ENCODE measurements around the gene HIGD1A. TPM values are rescaled to one million over a fixed set of nuclear protein-coding genes. Genes with fewer than 3 reads are reported as not detected.
A peak's percentile ranks its signal among the peaks of the same experiment; 100 is the strongest.

HIGD1A gene
- total and polyA plus RNA-seq, 2 of the 8 experiments (the other 6 are each of a cell fraction or from before 2014, with no cell fraction given) = 67.3 to 95.4 TPM

DNA sequence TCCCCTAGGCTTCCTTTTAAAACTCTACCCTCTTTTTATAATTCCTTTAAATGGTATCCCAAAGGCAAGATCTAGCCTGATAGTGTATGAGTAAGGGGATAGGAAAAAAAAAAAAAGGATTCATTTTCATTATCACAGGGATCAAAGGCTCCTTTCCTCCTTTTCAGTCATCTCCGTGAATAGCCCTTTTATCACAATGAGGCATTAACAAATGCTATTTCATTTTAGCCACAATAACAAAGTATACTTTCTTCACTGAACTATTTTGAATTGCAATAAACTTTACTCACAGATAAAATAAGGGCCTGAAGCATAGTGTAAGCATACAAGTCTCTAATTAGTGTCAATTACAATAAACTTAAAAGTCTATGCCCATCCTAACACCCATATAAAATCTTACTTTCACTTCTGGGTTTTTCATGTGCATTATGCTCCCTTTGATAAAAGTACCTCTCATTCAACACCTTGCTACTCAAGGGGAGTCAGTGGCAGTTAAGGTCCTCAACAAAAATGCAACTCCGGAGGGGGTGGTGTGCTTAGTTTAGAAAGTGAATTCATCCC is 8.6 kb downstream of the HIGD1A start:
- peaks cover 0 to 2% of the 10 kb centered on the region in 2 experiments for H4K20me1 ChIP-seq (replicated peaks in 1 of 2; ENCODE audit: control insufficient read depth in 1 of 2, insufficient read depth in 2 of 2, low read length in 2 of 2)
- no peak overlapping the region for H3K14ac ChIP-seq (ENCODE audit: insufficient read length)
- 83% methylated on average over 2 of the region's 2 CpGs; no CpG with 5 or more reads in 1 of the 2 experiments for WGBS, 2 experiments (ENCODE audit: extremely low coverage in 1 of 2, insufficient coverage in 1 of 2, insufficient read length in 1 of 2, insufficient replicate concordance in 2 of 2, low coverage in 1 of 2, low lambda C conversion rate in 2 of 2, missing lambda C conversion rate in 1 of 2)
- DNase-seq (ENCODE audit: low read depth in 1 of 2, low spot score in 2 of 2) (no peak), FAIRE-seq (no peak)
- POLR2A ChIA-PET (ENCODE audit: partially characterized antibody) = interaction anchor here (1.0 to 4.4 kb wide), 4 partner anchors 8 to 23 kb away, joined by 3 to 19 read pairs (median 3); partner anchors contain the start of gene HIGD1A
- H3K79me1 ChIP-seq (ENCODE audit: low read depth, low read length) = no peaks in the 10 kb centered on the region; the same call in 1 of the 2 replicates
- no peak overlapping the region for H2BK15ac ChIP-seq (ENCODE audit: low read length)
- H2AFZ ChIP-seq (ENCODE audit: low read length) = no peak overlapping the region
- H3K56ac ChIP-seq (replicated peaks; ENCODE audit: insufficient read length, low read depth, low read length) = no peak overlapping the region
- no peak overlapping the region for H2BK20ac ChIP-seq (ENCODE audit: low read length)
- no peak overlapping the region for H4K8ac ChIP-seq (ENCODE audit: extremely low read depth, insufficient read depth, low read length)
- H2BK120ac ChIP-seq (replicated peaks; ENCODE audit: low read depth, low read length) = no peak overlapping the region
- no peak overlapping the region for H3K9ac ChIP-seq (replicated peaks in 1 of 4; ENCODE audit: extremely low read depth in 1 of 4, low read depth in 3 of 4, low read length in 3 of 4)
- H3K36me3 ChIP-seq (ENCODE audit: control insufficient read depth in 2 of 4, insufficient read depth in 4 of 4, low read length in 3 of 4) = peaks cover 3 to 17% (median 9%) of the 10 kb centered on the region in 4 experiments; a peak in 5 of 8 replicates
- no peaks in the 10 kb centered on the region for H3K9me3 ChIP-seq (ENCODE audit: insufficient read depth in 2 of 2, low read depth in 1 of 2, low read length in 1 of 2)
- peak overlapping the region in 1 of 2 experiments; percentile 42; a peak in 1 of 4 replicates for H3K4me2 ChIP-seq (ENCODE audit: insufficient read depth in 1 of 2, low read depth in 2 of 2, low read length in 2 of 2)
- H4K91ac ChIP-seq (replicated peaks; ENCODE audit: insufficient read length, low read length) = no peak overlapping the region
- 0 out of 8 replicates have a peak overlapping the region, but pooled peaks of 1 of the 4 experiments have one; percentile 14 for H3K4me3 ChIP-seq (ENCODE audit: extremely low read depth in 1 of 4, insufficient read depth in 2 of 4, low read depth in 3 of 4, low read length in 4 of 4)
- H3K27ac ChIP-seq (ENCODE audit: low read depth, low read length) = no peak overlapping the region
- H3K23me2 ChIP-seq (ENCODE audit: low read depth, low read length) = no peaks in the 10 kb centered on the region
- H2AK5ac ChIP-seq (ENCODE audit: low read depth, low read length) = no peak overlapping the region
- no peak overlapping the region for H3K23ac ChIP-seq (ENCODE audit: insufficient read length)
- CTCF ChIA-PET (ENCODE audit: partially characterized antibody) = interaction anchor here (0.9 to 3.0 kb wide), 4 partner anchors 8 to 35 kb away, joined by 3 to 13 read pairs (median 4); no protein-coding TSS in a partner anchor
- H2BK5ac ChIP-seq (ENCODE audit: low read depth, low read length) = no peak overlapping the region
- no peak overlapping the region for H4K5ac ChIP-seq (ENCODE audit: insufficient read length, low read depth, low read length)
- H3K4me1 ChIP-seq (replicated peaks in 1 of 4; ENCODE audit: control insufficient read depth in 3 of 4, insufficient read depth in 4 of 4, low read length in 3 of 4) = peaks cover 0 to 14% (median 1%) of the 10 kb centered on the region in 4 experiments; a peak in 3 of 7 replicates
- no peak overlapping the region for H3K18ac ChIP-seq (ENCODE audit: extremely low read depth, low read length)
- H2BK12ac ChIP-seq (ENCODE audit: low read depth, low read length) = no peak overlapping the region
- H3K4ac ChIP-seq (replicated peaks; ENCODE audit: insufficient read length, low read depth, low read length) = no peak overlapping the region
- H3K79me2 ChIP-seq (ENCODE audit: control insufficient read depth in 1 of 2, insufficient read depth in 2 of 2, low read length in 2 of 2) = peaks cover 0 to 53% of the 10 kb centered on the region in 2 experiments; a peak in 2 of 4 replicates
- no peaks in the 10 kb centered on the region for H3K27me3 ChIP-seq (replicated peaks in 1 of 4; ENCODE audit: control insufficient read depth in 3 of 4, extremely low read depth in 1 of 4, insufficient read depth in 3 of 4, low read length in 3 of 4)
- TF ChIP-seq SP4 (IDR thresholded peaks at IDR 0.05; ENCODE audit: low read length) (no peak), ZNF274 (IDR thresholded peaks at IDR 0.05; ENCODE audit: borderline replicate concordance, extremely low read depth, low read length) (no peak), POU5F1 (IDR thresholded peaks at IDR 0.05; ENCODE audit: low read depth, low read length) (no peak), SP2 (IDR thresholded peaks at IDR 0.05; ENCODE audit: low read length) (no peak), EZH2 (IDR thresholded peaks at IDR 0.05; ENCODE audit: low read depth, low read length, severe bottlenecking) (no peak), SIRT6 (IDR thresholded peaks at IDR 0.05; ENCODE audit: low read length) (no peak), BACH1 (IDR thresholded peaks at IDR 0.05; ENCODE audit: low read length) (no peak), NRF1 (IDR thresholded peaks at IDR 0.05; ENCODE audit: low read depth, low read length) (no peak), NANOG (IDR thresholded peaks at IDR 0.05; ENCODE audit: insufficient read depth, low read depth, low read length, poor library complexity, severe bottlenecking) (no peak)
- TF ChIP-seq, protein P1, sequence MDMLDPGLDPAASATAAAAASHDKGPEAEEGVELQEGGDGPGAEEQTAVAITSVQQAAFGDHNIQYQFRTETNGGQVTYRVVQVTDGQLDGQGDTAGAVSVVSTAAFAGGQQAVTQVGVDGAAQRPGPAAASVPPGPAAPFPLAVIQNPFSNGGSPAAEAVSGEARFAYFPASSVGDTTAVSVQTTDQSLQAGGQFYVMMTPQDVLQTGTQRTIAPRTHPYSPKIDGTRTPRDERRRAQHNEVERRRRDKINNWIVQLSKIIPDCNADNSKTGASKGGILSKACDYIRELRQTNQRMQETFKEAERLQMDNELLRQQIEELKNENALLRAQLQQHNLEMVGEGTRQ (IDR thresholded peaks at IDR 0.05; ENCODE audit: low read length) = no peak
- TF ChIP-seq, protein P2, sequence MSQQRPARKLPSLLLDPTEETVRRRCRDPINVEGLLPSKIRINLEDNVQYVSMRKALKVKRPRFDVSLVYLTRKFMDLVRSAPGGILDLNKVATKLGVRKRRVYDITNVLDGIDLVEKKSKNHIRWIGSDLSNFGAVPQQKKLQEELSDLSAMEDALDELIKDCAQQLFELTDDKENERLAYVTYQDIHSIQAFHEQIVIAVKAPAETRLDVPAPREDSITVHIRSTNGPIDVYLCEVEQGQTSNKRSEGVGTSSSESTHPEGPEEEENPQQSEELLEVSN (IDR thresholded peaks at IDR 0.05) = no peak

Measured in H1 (cell line).